Measurements from ENCODE around the gene TRIM13. TPM values are rescaled to one million over a fixed set of nuclear protein-coding genes. Genes with fewer than 3 reads are reported as not detected.
"Not testable (repeated sequence)": the region's sequence is repeated elsewhere in the genome, so short reads cannot be mapped to it uniquely, and the experiment has no call there.

The TRIM13 gene
- total RNA-seq, 8 experiments from 2014 or later: 16.3 to 40.2 (median 26.8) TPM

DNA sequence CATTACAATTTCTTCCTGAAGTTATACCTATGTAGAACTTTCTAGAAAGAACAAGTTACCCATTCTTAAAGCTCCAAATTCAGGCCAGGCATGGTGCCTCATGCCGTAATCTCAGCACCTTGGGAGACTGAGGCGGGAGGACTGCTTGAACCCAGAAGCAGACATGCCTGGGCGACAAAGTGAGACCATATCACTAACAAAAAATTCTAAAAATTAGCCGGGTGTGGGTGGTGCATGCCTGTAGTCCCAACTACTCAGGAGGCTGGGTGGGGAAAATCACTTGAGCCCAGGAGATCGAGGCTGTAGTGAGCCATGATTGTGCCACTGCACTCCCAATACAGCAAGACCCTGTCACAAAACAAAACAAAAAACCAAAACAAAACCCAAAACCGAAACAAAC lies 41.4 kb downstream of the TRIM13 start:
- WGBS, 10 experiments: 94 to 100% (median 100%) methylated on average over 1 to 5 of the region's 6 CpGs; no CpG with 5 or more reads in 2 of the 10 experiments
- no peak for ATAC-seq (replicated peaks in 6 of 8)

DNA sequence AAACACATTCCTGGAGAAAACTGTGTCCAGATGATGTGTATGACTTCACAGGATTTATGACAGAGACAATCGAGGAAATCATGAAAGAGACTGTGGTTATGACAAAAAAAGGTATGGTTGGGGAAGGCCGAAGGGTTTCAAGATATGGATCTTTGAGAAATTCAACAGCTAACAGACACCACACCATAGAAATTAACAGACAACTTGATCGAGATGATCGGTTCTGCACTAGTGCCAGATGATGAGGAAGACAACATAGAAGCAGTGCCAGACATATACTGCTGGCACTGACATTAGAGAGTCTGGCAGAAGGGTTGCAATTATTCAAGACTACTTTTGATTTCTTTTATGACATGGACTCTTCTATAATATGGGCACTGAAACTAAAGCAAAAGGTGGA lies 55.6 kb downstream of the TRIM13 start:
- no peaks in the 10 kb centered on the region for H3K4me1 ChIP-seq (replicated peaks in 1 of 2)
- no peak overlapping the region for H3K4me3 ChIP-seq
- H3K27ac ChIP-seq: no peak overlapping the region
- WGBS, 10 experiments: 52 to 100% (median 95%) methylated on average over 2 to 4 of the region's 4 CpGs; no CpG with 5 or more reads in 1 of the 10 experiments
- in situ Hi-C loops (cut with MboI; ENCODE audit: low pct_unique_long_range_greater_than_20kb in 2 of 9, low sequenced_read_pairs in 9 of 9, unreplicated experiment in 9 of 9): no loop called here
- ATAC-seq (replicated peaks in 6 of 8): no peak

More for the DNA sequence above, 41.4 kb downstream of the TRIM13 start:
- Histone ChIP-seq H3K27ac (no peak overlapping the region), H3K4me3 (no peak overlapping the region), H3K4me1 (replicated peaks in 1 of 2) (no peaks in the 10 kb centered on the region)
- in situ Hi-C loops (cut with MboI; ENCODE audit: low pct_unique_long_range_greater_than_20kb in 2 of 9, low sequenced_read_pairs in 9 of 9, unreplicated experiment in 9 of 9): no loop called here

DNA sequence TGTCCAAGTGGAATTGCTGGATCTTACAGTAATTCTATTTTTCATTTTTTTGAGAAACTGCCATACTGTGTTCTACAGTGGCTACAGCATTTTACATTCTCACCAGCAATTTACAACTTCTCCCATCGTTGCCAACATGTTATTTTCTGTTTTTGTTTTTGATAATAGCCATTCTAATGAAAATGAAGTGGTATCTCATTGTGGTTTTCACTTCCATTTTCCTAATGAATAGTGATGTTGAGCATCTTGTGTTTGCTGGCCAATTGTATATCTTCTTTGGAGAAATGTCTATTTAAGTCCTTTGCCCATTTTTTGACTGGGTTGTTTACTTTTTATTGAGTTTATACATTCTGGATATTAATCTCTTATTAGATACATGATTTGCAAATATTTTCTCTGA lies 57.0 kb downstream of the TRIM13 start:
- in situ Hi-C loops (cut with MboI; ENCODE audit: low pct_unique_long_range_greater_than_20kb in 2 of 9, low sequenced_read_pairs in 9 of 9, unreplicated experiment in 9 of 9): no loop called here
- ATAC-seq (replicated peaks in 6 of 8): no peak
- WGBS, 10 experiments: 89 to 100% (median 100%) methylated on average over 1 of the region's 1 CpG
- no peaks in the 10 kb centered on the region for H3K4me1 ChIP-seq (replicated peaks in 1 of 2)
- H3K4me3 ChIP-seq: no peak overlapping the region
- H3K27ac ChIP-seq: no peak overlapping the region

DNA sequence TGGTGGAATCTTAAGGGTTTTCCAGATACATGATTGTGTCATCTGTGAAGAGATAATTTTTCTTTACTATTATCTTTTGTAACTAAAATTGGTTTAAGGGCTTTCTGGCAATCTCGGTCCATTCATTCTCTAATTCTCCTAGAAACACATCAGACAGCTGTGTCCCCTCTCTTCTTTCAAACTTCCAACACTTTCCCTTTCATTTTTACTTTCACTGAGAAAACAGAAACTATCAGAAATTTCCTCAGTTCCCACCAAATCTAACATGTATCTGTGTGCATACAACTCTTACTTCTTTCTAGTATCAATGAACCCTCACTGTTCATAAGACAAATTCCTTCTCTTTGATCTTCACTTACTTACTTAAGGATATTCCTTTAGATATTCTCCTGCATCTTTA lies 58.6 kb downstream of the TRIM13 start:
- in situ Hi-C loops (cut with MboI; ENCODE audit: low pct_unique_long_range_greater_than_20kb in 2 of 9, low sequenced_read_pairs in 9 of 9, unreplicated experiment in 9 of 9): no loop called here

DNA sequence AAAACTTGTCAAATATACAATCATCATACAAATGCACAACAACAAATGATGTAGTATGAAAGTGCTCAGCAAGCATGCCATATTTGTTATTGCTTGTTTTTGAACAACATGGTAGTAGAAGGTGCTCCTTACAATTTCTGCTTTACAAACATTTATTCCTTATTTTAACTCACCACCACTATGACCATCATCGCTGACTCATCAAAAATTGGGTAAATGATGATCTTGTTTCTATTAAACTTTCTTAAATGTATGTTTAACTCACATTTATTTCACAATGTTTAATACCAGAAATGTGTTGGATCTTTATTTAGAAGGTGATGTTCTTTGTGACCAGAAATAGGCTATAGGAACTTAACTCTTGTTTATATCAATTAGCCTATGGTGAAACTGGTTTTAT lies 63.9 kb downstream of the TRIM13 start:
- Histone ChIP-seq H3K27ac (no peak overlapping the region), H3K4me1 (replicated peaks in 1 of 2) (no peaks in the 10 kb centered on the region), H3K4me3 (no peak overlapping the region)
- ATAC-seq (replicated peaks in 6 of 8): no peak
- 83 to 100% (median 100%) methylated on average over 1 of the region's 1 CpG for WGBS, 10 experiments
- in situ Hi-C loops (cut with MboI; ENCODE audit: low pct_unique_long_range_greater_than_20kb in 2 of 9, low sequenced_read_pairs in 9 of 9, unreplicated experiment in 9 of 9): no loop called here

More for the DNA sequence above, 58.6 kb downstream of the TRIM13 start:
- no peak for ATAC-seq (replicated peaks in 6 of 8)
- 78 to 100% (median 96%) methylated on average over 1 of the region's 1 CpG for WGBS, 10 experiments
- Histone ChIP-seq H3K4me3 (no peak overlapping the region), H3K27ac (no peak overlapping the region), H3K4me1 (replicated peaks in 1 of 2) (no peaks in the 10 kb centered on the region)

DNA sequence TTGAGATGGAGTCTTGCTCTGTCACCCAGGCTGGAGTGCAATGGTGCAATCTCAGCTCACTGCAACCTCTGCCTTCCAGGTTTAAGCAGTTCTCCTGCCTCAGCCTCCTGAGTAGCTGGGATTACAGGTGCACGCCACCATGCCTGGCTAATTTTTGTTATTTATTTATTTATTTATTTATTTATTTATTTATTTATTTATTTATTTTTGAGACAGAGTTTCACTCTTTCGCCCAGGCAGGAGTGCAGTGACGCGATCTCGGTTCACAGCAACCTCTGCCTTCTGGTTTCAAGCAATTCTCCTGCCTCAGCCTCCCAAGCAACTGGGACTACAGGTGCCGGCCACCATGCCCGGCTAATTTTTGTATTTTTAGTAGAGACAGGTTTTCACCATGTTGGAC lies 65.5 kb downstream of the TRIM13 start:
- in situ Hi-C loops (cut with MboI; ENCODE audit: low pct_unique_long_range_greater_than_20kb in 2 of 9, low sequenced_read_pairs in 9 of 9, unreplicated experiment in 9 of 9): not testable (repeated sequence)

DNA sequence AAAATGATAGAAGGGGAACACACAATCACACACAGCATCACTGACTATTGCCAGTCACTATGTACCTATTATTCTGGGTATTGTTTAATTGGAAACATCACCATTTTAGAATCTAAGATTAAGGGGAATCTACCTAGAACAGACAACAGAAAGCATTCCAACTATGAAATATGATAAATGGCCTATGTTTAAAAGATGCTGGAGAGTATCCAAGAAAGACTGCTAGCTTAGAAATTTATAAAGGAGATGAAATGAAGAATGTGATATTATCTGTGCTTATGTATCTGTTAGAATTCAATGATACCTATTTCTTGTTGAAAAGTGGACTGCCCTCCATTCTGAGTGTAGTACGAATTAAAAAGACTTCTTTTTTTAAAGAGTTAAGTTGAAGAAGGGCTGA lies 68.9 kb downstream of the TRIM13 start:
- Histone ChIP-seq H3K4me1 (replicated peaks in 1 of 2) (no peaks in the 10 kb centered on the region), H3K27ac (no peak overlapping the region), H3K4me3 (no peak overlapping the region)
- ATAC-seq (replicated peaks in 6 of 8): no peak
- in situ Hi-C loops (cut with MboI; ENCODE audit: low pct_unique_long_range_greater_than_20kb in 2 of 9, low sequenced_read_pairs in 9 of 9, unreplicated experiment in 9 of 9): no loop called here
- 78 to 100% (median 100%) methylated on average over 1 of the region's 1 CpG; no CpG with 5 or more reads in 3 of the 10 experiments for WGBS, 10 experiments

More for the DNA sequence above, 65.5 kb downstream of the TRIM13 start:
- H3K4me1 ChIP-seq (replicated peaks in 1 of 2); ATAC-seq (replicated peaks in 6 of 8); H3K27ac ChIP-seq; H3K4me3 ChIP-seq: not testable (repeated sequence)
- WGBS, 10 experiments: 80 to 100% (median 96%) methylated on average over 1 to 6 of the region's 7 CpGs; no CpG with 5 or more reads in 2 of the 10 experiments

Other genes with a start within 250 kb of the TRIM13 start
- gene KPNA3, start 204.4 kb upstream of the TRIM13 start, total RNA-seq: 10 to 100 TPM; 17.7 to 39.8 (median 33.6) TPM
- 10 to 100 TPM in 3 of 8 experiments, 1 to 10 TPM in 5; 5.4 to 21.2 (median 8.6) TPM for gene SPRYD7, start 60.7 kb upstream of the TRIM13 start, total RNA-seq
- gene KCNRG, start 18.4 kb downstream of the TRIM13 start, total RNA-seq: 1 to 10 TPM; 1.3 to 9.0 (median 3.5) TPM

Data from motor neuron (in vitro differentiated cells).